Occipital lobe (tissue), 3 donors: ENCODE data around the gene FKBP1C. TPM values are rescaled to one million over a fixed set of nuclear protein-coding genes. Genes with fewer than 3 reads are reported as not detected.

Experiments used
- DNase-seq: peaks from one replicate; lab custom pipeline; 2025; lab: John Stamatoyannopoulos, UW
- small RNA-seq: library from RNA; depleted of rRNA; stranded (forward); fragments of <200 nt; gene quantifications from one replicate; pipeline ENCODE3, GENCODE V24; 2014
- total RNA-seq: library from RNA; depleted of rRNA; stranded (reverse); fragments of >200 nt; gene quantifications from one replicate; pipeline ENCODE4 v1.2.3, GENCODE V29; 2014

FKBP1C gene
- total RNA-seq, 1 donor from 2014 or later, result 0.31 TPM

- no peak for DNase-seq
Measured at GRCh38 chr6:63261820-63262219, 50.6 kb downstream of the FKBP1C start.

Small RNA genes within 50 kb of the gene (small RNA-seq; reads per million reads assigned to genes)
- gene SPTLC1P3, result not detected

Other genes with a start within 250 kb of the FKBP1C start
- gene LGSN, start 108.5 kb downstream of the FKBP1C start, total RNA-seq, result 0.47 TPM